Endometrial microvascular endothelial cells (primary cell): ENCODE measurements around the gene MOG. TPM values are rescaled to one million over a fixed set of nuclear protein-coding genes. Genes with fewer than 3 reads are reported as not detected.

Source experiments
- in situ Hi-C: cut with HindIII; loops from 2 replicates; pipeline ENCODE4 v1.10.0; 2017; ENCODE audit warnings: low sequenced_read_pairs, low pct_unique_long_range_greater_than_20kb; ENCODE audit errors: inconsistent ontology term
- total RNA-seq: library from RNA; depleted of rRNA; stranded (reverse); fragments of >200 nt; gene quantifications from one replicate; pipeline ENCODE4 v1.2.3, GENCODE V29; 2015; ENCODE audit errors: inconsistent ontology term

Gene MOG
- not detected for total RNA-seq

GRCh38 chr6:29656798-29657197 lies at the start of gene MOG:
TSS of gene MOG (plus strand) at chr6:29657092. CDS start at chr6:29657210, 118 bp downstream.
- in situ Hi-C loops = no loop called here

GRCh38 chr6:29608131-29608530 lies 48.8 kb upstream of the MOG start:
- in situ Hi-C loops = no loop called here

GRCh38 chr6:29610540-29610939 lies 46.4 kb upstream of the MOG start:
- in situ Hi-C loops = no loop called here

GRCh38 chr6:29611426-29611825 lies 45.5 kb upstream of the MOG start:
- in situ Hi-C loops = no loop called here

GRCh38 chr6:29617782-29618554 lies 38.9 kb upstream of the MOG start:
- in situ Hi-C loops = no loop called here

GRCh38 chr6:29619578-29620160 lies 37.2 kb upstream of the MOG start:
- in situ Hi-C loops = no loop called here

- in situ Hi-C loops = no loop called here
Observed at GRCh38 chr6:29620630-29621029, 36.3 kb upstream of the MOG start.

- in situ Hi-C loops = no loop called here
Observed at GRCh38 chr6:29624520-29624961, 32.4 kb upstream of the MOG start.

GRCh38 chr6:29625337-29625930 lies 31.5 kb upstream of the MOG start:
- in situ Hi-C loops = no loop called here

GRCh38 chr6:29626948-29627754 lies 29.7 kb upstream of the MOG start:
- in situ Hi-C loops = no loop called here

GRCh38 chr6:29627755-29628418 lies 29.0 kb upstream of the MOG start:
- in situ Hi-C loops = no loop called here

GRCh38 chr6:29628419-29629281 lies 28.2 kb upstream of the MOG start:
- in situ Hi-C loops = no loop called here

- in situ Hi-C loops = no loop called here
Observed at GRCh38 chr6:29629571-29629970, 27.3 kb upstream of the MOG start.

GRCh38 chr6:29630315-29630714 lies 26.6 kb upstream of the MOG start:
- in situ Hi-C loops = no loop called here

- in situ Hi-C loops = no loop called here
Observed at GRCh38 chr6:29631209-29631810, 25.6 kb upstream of the MOG start.

- in situ Hi-C loops = no loop called here
Observed at GRCh38 chr6:29631860-29632731, 24.8 kb upstream of the MOG start.
